KBM-7 (cell line): ENCODE data around the gene RBM39.
"Not testable (repeated sequence)": the region's sequence is repeated elsewhere in the genome, so short reads cannot be mapped to it uniquely, and the experiment has no call there.

ENCODE experiments used
- DNase-seq: peaks from one replicate; pipeline ENCODE4 v3.0.0-alpha.2; 2015
- in situ Hi-C: fragments of 300-500 bp; cut with MboI; formaldehyde crosslinking; loops from 2 replicates; pipeline ENCODE4 v1.14.3; 2020; ENCODE audit warnings: low sequenced_read_pairs, low pct_unique_long_range_greater_than_20kb, mixed read lengths

Gene RBM39

DNA sequence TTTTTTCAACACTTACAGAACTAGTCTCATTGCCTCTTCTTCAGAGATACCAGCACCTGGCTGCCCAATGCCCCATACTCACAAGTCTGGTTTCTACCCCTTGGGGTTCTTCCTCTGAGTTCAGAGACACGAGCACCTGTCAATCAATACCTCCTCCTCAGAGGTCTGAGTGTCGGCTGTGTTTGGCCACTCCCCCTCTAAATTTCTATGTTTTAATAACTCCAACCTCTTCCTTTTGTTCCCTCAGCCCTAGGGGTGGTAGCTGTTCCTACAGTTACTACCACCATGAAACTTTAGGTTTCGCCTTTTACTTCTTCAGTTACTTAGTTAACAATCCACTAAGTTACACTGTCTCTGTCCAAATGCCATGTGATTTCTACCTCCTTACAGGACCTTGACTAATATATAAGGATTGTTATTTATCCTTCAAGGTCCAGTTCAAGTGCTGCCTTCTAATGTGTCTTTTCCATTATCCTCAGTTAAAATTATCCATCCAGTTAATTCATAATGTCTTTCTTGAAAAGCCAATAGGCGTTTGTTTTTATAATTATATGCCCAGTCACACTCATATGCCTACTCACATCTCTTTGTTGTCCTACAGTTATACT is 15.1 kb upstream of the RBM39 start:
- DNase-seq: no peak
- in situ Hi-C loops: no loop called here

DNA sequence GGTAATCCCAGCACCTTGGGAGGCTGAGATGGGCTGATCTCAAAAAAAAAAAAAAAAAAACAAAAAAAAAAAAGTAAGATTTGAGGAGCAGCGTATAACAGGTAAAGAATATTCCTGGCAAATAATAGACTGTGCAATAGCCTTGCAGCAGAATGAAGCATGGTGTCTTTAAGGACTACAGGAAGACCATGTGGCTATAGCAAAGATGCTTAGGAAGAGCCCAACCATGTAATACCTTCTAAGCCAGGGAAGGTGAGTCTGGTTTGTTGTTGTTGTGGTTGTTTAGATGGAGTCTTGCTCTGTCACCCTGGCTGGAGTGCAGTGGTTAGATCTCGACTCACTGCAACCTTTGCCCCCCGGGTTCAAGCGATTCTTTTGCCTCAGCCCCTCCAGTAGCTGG is 14.3 kb upstream of the RBM39 start:
- no peak for DNase-seq
- in situ Hi-C loops: no loop called here

DNA sequence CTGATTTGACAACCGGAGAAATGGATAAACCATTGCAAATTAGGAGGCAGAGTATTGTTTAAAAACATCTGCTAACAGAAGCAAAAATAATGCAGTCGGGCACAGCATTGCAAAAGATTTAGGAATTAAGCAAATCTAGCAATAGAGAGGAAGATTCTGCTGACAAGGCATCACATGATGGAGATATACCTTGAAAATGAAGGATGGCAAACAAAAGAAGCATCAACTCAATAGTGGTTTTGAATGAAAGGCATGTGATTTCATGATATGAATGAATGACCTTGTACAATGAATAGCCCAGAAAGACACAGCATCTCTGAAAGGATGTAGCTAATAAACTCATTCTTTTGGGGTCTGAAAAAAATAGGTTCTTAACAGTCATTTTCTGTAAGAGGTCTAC is 8.6 kb upstream of the RBM39 start:
- in situ Hi-C loops: no loop called here

DNA sequence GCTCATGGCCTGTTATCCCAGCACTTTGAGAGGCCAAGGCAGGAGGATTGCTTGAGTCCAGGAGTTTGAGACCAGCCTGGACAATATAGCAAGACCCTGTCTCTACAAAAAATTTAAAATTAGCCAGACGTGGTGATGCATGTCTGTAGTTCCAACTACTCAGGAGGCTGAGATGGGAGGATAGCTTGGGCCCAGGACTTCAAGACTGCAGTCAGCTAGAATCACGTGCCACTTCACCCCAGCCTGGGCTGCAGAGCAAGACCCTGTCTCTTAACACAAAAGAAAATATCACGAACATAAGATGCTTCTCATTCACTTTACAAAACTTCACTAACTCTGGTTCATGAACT is 2.4 kb upstream of the RBM39 start:
- in situ Hi-C loops, DNase-seq: not testable (repeated sequence)

More for the DNA sequence above, 8.6 kb upstream of the RBM39 start:
- no peak for DNase-seq

DNA sequence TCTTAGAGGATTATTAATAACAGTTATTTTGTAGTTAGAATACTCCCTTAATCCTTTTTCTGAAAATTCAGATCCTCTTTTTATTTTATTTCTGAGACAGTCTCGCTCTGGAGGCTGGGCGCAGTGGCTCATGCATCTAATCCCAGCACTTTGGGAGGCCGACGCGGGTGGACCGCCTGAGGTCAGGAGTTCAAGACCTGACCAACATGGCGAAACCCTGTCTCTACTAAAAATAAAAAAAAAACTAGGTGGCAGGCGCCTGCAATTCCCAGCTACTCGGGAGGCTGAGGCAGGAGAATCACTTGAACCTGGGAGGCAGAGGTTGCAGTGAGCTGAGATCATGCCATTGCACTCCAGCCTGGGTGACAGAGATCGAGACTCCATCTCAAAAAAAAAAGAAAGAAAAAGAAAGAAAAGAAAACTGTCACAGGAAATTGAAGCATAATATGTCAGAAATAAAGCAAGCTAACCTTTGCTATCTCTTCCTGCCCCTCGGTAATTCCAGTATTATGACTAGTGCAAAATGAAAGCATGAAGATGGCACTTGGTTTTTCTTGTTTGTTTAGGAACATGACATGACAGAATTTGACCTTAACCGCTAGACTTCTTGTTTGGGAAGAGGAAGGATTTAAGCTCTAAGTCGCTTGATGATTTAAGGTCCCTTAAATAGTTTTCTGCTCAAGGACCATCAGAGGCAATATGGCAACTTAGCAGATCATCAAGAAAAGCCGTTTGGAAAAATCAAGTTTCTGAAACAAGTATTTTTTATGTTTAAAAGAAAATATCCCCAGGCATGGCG is 1.8 kb upstream of the RBM39 start:
- in situ Hi-C loops: no loop called here
- peak; percentile 63 for DNase-seq

DNA sequence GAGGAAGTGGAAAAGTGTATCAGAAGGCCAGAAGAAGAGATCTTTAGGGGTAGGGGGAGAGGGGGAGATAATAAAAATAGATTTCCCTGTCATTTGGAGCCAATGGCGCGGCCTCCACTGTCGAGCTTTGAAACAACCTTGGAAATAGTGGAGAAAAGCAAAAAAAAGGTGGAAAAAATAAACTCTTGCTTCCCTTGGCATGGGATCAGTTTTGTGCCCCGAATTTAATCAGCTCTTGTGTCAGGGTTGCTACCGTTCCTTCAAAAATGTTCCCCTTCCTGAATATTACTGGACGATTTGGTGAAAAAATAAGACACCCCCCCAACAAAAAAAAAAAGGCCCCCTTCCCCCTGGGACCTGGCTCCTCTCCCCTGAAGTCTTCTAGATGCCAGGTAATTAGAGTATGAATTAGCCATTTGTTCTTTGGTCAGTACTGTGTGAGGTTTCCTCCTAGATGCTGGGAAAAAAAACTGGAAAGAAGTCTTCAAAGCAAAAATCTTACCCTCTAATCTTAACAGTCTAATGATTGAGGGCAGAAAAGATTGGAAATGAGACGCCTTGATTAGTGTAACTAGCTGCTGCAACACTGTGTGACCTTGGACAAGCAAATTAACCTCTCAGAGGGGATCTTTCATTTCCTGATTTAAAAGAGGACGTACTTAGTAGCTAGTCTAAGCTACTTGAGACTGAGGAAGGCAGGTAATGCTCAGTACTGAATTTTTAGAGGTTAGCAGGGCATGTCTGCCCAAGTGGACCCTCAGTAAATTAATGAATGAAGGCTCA is 872 bp upstream of the RBM39 start:
- in situ Hi-C loops: no loop called here
- peak; percentile 59 for DNase-seq

DNA sequence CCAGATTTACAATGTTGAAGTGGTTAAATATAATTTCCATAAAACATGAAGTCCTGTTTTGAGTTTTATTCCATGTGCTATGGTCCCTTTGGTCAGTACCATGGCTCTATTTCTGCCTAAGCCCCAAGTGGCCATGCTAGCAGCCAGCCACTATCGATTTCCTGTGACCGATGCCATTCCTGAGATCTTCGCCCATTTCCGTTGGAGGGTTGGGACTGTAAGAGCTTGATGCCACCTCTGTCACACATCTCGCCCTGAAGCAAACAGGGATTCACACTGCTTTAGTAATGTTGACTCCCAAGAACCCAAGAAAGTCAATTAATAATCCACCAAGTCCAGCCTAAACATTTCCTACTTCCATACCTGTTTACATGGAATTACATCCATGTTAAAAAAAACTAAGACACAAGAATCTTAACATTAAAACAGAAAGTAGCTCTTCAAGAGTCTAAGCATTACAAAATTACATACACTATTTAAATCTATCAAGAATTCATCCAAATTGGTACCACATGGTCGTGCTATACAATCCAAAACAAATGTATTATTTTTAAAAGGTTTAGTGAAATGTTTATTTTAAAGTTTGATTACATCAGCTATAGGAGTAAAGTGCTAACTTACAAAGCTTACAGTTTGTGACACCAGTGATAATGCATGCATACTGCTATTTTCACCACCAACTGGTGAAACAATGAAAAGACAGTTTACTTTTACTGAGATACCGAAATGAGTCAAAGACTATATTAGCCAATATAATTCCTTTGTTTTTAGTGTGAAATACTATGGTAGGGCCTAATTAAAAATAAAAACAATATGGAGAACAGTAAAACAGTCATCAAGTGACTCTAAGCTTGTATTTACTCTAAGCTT is 2.5 kb downstream of the RBM39 start:
- peak; percentile 46 for DNase-seq
- in situ Hi-C loops: no loop called here

DNA sequence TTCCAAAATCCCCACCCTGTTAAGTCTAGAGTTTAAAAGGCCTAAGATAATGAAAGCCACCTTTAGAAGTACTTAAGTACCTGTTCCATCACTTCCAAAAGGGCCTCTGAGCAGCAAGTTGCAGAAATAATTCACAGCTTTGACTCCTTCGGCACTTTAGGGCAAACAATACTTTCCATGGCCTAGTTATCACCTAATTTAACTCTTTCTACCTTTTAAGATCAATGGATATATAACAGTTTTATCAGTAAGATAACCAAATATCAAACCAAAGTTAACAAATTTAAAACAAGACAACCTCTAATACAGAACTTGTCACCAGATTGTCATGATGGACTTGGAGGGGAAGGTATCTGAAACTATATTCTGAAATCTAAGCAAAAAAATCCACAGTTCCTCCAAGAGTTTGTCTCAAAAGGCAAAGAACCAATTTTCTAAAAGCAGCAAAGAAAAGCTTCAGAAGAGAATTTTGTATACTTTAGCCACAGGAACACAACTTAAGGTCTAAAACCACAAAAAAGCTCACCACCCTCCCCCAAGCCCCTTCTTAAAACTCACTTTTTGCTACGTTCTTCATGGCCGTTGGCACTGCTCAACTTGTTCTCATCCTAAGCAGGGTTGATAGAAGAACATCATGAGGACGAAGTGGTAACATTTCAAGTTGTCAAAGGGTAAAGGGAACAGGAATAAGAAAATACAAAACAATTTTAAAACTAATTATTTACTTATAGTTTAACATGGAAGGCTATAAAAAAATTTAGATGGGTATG is 3.5 kb downstream of the RBM39 start:
- in situ Hi-C loops: no loop called here
- DNase-seq: no peak

DNA sequence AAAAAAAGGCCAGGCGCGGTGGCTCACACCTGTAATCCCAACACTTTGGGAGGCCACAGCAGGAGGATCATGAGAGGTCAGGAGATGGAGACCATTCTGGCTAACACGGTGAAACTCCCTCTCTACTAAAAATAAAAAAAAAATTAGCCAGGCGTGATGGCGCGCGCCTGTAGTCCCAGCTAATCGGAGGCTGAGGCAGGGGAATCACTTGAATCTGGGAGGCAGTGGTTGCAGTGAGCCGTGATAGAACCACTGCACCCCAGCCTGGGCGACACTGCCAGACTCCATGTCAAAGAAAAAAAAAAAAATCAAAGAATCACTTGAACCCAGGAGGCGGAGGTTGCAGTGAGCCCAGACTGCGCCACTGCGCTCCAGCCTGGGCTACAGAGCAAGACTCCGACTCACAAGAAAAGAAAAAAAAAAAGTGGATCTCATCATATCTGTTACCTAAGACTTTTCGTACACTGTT is 4.2 kb downstream of the RBM39 start:
- no peak for DNase-seq
- in situ Hi-C loops: no loop called here

DNA sequence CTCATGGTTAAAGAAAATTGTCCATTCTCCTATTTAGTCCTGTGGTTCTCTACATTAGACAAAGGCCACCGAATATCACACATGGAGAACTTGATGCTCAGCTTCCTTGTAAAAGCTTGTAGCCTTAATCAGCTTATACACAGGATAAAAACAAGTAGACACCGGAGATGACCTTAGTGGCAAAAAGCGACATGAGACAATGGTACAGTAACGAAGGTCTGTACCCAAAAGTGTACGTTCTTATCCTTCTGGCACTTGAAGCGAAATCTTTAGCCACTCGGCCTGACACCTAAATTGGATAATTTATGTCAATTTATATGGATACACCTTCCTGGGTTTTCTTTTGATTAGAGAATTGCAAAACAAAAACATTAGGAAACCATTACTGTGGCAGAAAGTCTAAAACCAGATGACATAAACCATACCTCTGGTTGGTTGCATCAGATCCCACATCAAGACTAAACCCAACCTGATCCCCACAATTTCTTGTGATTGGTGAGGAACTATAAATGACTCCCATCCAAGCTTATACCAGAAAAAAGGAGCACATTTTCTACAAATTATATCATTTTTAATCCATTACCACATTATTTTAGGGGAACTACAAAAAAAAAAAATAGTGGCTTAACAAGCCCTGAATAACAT is 6.1 kb downstream of the RBM39 start:
- in situ Hi-C loops: no loop called here

DNA sequence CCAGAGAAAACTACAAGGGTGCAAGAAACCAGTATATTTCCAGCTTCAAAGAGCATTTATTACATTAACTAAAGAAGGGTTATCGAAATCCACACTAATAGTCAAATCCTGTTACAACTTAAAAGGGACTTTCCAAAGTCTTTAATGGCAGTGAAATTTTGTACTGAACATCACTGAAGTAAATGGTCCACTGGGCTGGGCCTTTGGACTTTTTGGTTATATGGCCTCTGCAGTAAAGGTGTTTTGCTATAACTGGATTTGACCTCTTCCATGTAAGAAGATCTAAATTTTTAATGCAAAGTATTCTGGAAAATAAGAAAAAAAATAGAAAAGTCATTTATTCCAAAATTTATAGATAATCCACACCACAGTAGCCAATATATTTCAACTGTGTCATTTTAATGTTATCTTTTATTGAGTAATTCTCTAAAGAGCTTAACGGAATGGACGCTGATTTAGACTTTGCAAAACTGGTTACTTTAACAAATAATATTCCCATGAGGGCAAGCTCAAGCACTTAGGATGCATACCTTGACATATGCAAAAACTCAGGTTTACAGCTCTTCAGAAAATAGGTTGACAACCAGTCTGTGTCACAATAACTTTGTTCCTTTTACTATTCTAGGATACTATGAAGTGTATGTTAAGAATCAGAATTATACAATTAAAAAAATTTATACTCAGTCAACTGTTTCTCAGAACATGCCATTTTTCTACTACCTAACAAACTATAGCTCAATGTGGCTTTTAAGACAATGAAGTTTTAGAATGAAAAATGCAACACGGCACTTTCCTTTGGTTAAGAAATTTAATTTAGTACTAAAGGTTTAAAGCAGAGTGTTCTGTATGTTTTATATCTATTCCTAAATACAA is 7.0 kb downstream of the RBM39 start:
- DNase-seq: no peak
- in situ Hi-C loops: no loop called here

More for the DNA sequence above, 6.1 kb downstream of the RBM39 start:
- no peak for DNase-seq

DNA sequence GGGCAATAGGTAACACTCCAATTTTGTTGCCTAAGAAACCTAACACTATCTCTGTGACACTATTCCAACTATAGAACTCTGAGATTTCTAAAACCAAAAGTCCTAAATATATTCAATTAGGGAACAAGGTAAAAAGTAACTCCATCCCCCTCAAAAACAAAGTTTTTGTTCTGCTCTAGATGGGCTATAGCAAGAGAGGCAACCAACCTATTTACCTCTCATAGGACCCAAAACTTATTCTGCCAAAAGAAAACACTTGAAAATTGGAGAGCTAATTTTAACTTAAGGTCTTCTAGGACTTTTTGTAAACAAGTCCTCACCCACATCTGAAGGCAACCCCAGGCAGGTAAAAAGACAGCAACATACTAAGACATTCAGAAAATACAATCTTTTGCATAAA is 7.7 kb downstream of the RBM39 start:
- in situ Hi-C loops: no loop called here
- DNase-seq: no peak

DNA sequence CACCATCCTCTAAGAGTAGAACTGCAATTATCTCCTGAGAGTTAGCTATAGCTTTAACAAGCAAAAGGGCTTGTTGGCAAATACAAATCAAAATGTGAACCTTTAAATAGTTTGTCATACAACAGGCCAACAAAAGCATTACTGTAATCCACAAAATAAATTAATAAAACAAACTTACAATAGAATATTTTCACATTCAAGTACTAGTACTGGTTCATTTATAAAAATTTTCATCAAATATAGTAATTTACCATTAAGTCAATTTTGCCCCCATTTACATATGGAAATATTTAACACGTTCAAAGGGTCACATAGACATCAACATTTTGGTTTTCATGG is 9.4 kb downstream of the RBM39 start:
- in situ Hi-C loops: no loop called here
- DNase-seq: no peak

DNA sequence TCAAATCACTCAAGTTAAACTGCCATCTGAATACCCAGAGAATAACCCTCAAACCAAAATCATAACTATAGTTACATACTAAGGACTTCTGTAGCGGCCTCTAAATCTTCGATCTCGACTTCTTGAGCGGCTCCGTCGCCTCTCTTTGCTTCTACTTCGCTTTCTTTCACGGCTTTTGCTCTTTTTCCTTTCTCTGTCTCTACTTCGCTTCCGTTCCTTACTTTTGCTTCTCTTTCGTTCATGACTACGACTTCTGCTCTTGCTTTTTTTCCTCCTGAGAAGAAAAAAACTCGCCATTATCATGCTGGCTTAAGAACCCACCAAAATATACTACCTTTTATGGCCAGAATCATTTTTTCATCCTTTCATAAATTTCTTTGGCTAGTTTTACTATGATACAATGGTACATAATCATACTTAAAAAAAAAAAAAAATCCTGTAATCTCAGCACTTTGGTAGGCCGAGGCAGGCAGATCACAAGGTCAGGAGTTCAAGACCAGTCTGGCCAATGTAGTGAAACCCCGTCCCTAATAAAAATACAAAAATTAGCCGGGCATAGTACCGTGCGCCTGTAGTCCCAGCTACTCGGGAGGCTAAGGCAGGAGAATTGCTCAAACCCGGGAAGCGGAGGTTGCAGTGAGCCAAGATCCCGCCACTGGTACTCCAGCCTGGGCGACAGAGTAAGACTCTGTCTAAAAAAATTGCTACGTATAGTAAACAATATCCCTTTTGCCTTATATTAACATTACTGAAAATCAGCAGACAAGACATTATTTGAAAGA is 10.0 kb downstream of the RBM39 start:
- in situ Hi-C loops: no loop called here
- no peak for DNase-seq

DNA sequence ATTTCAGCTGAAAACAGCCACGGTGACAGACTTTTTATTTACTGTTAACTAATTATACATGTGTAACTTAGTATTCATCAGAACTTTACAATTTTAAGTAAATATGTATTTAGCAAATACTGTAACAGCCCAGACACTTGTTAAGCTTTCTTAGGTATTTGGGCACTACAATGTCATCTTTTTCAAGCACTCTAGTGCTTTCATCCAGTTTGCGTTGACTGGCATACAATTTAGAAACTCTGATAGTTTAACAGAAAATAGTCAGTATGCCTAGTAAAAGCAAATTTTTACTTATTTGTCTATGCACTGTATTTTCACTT is 10.6 kb downstream of the RBM39 start:
- DNase-seq: no peak
- in situ Hi-C loops: no loop called here

DNA sequence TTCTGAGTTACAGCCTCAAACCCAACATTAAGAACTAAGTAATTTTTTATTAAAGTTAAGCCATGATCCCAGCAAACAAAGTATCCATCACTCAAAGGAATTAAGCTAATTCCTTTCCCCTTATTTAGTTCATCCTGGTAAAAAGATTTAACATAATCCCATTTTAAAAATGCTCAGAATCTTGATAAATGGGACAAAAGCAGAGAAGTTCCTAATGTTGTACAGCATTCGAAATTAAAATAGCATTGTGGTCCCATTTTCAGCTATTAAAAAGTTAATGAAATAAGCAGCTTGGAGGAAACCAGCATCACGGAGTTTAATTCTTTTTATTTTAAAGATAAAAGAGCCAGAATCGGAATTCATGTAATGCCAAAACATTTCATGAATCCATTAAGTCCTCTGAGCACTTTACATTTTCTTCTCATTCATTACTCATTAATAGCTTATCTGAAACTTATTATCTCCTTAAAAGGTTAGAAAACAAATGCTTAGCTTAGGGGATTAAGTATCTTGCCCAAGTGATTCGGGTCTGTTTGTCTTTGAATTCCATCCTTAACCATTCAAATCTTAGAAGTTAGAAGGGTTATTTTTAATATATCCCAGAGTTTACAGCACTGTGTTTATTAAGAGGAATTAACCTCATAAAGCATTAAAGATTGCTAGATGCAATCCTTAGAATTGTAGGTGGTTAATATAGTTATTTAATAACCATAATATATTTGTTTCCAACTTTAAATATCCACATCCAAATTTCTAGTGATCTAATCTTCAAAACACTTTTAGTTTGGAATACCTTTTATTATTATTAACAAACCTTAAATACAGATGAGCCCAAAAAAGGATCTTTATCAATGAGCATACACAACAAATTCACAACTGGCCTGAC is 11.2 kb downstream of the RBM39 start:
- in situ Hi-C loops: no loop called here
- DNase-seq: no peak
